PC-3 (cell line): ENCODE results near the gene ZNF138.

Experiments
- CTCF ChIP-seq: fragments of 300-600 bp; sonication (generic); conservative IDR thresholded peaks from 2 replicates; pipeline ENCODE4 v1.5.1; 2017; ENCODE audit warnings: antibody characterized with exemption, low read depth, mild to moderate bottlenecking, low read length
- EZH2 ChIP-seq: fragments of 300-600 bp; sonication (generic); IDR thresholded peaks from one replicate; pipeline ENCODE4 v1.6.1; 2017; ENCODE audit warnings: antibody characterized with exemption, mild to moderate bottlenecking, low read length; ENCODE audit not compliant: unreplicated experiment
- EZH2phosphoT487 ChIP-seq: fragments of 300-600 bp; sonication (generic); IDR thresholded peaks from 2 replicates; pipeline ENCODE4 v1.6.1; 2018; ENCODE audit warnings: mild to moderate bottlenecking, antibody characterized with exemption, low read length, borderline replicate concordance

DNA sequence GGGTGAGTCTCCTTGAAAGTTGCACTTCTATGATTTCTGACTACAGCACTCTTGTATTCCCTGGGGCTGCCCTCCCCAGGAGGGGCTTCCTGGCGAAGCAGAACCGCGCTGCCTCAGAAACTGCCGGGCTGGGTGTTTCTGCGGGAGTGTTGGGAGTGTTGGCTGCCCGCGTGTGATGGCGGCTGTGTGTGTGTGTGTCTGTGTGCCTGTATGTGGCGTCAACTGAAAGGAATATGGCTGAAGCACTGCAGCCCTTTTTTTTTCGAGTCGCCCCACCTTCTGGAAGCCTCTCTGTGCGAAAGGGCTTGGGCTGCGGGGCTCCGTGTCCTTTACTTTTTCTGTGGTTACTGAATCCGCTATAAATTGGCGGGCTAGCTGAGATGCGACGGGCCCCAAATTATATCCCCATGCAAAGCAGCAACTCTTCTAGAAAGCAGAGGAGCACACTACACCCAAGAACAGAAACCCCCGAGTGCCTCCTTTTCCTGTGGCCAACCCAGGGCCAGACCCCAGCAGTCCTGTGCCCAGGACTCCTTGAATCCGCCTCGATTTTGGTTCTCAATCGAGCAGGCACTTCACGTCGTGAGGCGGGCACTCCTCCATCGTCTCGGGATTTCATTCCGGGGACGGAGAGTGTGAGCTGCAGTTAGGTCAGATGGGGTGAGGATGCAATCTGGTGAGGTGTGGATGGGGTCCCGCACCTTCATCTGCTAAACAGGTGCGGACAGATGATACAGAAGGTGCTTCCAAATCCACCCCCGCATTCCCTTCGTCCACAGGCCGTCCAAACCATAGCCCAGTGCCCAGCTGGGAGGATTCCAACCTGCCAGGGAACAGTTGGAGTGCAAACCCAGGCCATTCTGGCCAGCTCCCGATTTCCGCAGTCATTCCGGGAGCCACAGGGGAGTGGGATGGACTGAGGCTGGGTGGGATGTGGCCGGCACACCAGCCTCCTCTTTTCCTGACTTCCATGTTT, 86.4 kb downstream of the ZNF138 start:
- no peak for TF ChIP-seq CTCF
- no peak for TF ChIP-seq EZH2phosphoT487
- TF ChIP-seq EZH2 = no peak
